ENCODE data around the gene SEPHS2. TPM values are rescaled to one million over a fixed set of nuclear protein-coding genes. Genes with fewer than 3 reads are reported as not detected.

SEPHS2 gene
- polyA plus RNA-seq, 1 donor from 2014 or later: 9.8 TPM

DNA sequence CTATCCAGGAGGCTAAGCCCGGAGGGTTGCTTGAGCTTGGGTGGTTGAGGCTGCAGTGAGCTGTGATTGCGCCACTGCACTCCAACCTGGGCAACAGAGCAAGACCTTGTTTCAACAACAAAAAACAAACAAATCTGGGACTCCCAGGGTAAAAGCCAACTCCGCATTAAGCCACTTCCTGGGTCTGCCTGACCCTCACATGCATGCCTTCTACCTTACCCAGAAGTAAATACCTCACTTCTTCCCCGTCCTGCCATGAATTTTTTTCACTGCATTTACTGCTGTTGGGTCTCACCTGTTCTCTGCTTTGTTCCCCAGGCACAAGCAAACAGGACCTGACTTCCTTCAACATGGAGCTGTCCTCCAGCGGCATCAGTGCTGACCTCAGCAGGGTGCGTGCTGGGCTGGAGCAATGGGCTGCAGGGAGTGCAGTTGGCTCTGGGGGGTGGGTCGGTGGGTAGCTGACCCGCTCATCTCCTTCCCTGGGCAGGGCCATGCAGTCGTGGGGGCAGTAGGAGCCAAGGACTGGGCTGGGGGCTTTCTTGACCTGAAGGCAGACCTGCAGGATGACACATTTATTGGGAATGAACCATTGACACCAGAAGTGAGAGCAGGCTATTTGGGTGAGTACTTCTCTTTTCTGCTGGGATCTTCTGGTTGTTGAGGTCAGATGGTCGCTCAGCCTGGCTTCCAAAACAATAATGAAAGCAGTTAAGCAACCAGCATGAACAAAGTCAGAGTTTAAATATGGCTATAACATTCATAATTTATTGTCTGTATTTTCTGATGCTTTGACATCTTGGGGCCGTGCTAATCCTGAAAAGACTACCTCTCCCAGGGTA, 43.3 kb upstream of the SEPHS2 start:
- H3K27me3 ChIP-seq (ENCODE audit: insufficient read depth, low read depth, low read length): no peaks in the 10 kb centered on the region
- H3K9me2 ChIP-seq (ENCODE audit: insufficient read depth, low read length): no peaks in the 10 kb centered on the region
- H4K20me1 ChIP-seq (ENCODE audit: insufficient read depth): no peaks in the 10 kb centered on the region
- TF ChIP-seq MXI1 (conservative IDR thresholded peaks at IDR 0.05; ENCODE audit: poor library complexity, severe bottlenecking): no peak
- no peak for TF ChIP-seq EP300 (conservative IDR thresholded peaks at IDR 0.05; ENCODE audit: poor library complexity, severe bottlenecking)
- TF ChIP-seq EZH2 (IDR thresholded peaks at IDR 0.05; ENCODE audit: borderline replicate concordance, insufficient read depth, low read length, poor library complexity, severe bottlenecking): no peak
- TF ChIP-seq SMC3 (conservative IDR thresholded peaks at IDR 0.05; ENCODE audit: poor library complexity): no peak
- no peak for TF ChIP-seq TAF1 (IDR thresholded peaks at IDR 0.05; ENCODE audit: low read depth)
- TF ChIP-seq POLR2AphosphoS5 (IDR thresholded peaks at IDR 0.05): no peak
- TF ChIP-seq, protein P1, sequence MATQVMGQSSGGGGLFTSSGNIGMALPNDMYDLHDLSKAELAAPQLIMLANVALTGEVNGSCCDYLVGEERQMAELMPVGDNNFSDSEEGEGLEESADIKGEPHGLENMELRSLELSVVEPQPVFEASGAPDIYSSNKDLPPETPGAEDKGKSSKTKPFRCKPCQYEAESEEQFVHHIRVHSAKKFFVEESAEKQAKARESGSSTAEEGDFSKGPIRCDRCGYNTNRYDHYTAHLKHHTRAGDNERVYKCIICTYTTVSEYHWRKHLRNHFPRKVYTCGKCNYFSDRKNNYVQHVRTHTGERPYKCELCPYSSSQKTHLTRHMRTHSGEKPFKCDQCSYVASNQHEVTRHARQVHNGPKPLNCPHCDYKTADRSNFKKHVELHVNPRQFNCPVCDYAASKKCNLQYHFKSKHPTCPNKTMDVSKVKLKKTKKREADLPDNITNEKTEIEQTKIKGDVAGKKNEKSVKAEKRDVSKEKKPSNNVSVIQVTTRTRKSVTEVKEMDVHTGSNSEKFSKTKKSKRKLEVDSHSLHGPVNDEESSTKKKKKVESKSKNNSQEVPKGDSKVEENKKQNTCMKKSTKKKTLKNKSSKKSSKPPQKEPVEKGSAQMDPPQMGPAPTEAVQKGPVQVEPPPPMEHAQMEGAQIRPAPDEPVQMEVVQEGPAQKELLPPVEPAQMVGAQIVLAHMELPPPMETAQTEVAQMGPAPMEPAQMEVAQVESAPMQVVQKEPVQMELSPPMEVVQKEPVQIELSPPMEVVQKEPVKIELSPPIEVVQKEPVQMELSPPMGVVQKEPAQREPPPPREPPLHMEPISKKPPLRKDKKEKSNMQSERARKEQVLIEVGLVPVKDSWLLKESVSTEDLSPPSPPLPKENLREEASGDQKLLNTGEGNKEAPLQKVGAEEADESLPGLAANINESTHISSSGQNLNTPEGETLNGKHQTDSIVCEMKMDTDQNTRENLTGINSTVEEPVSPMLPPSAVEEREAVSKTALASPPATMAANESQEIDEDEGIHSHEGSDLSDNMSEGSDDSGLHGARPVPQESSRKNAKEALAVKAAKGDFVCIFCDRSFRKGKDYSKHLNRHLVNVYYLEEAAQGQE (IDR thresholded peaks at IDR 0.05; ENCODE audit: borderline replicate concordance): no peak
- no peak for TF ChIP-seq RAD21 (conservative IDR thresholded peaks at IDR 0.05)
- TF ChIP-seq, protein P2, sequence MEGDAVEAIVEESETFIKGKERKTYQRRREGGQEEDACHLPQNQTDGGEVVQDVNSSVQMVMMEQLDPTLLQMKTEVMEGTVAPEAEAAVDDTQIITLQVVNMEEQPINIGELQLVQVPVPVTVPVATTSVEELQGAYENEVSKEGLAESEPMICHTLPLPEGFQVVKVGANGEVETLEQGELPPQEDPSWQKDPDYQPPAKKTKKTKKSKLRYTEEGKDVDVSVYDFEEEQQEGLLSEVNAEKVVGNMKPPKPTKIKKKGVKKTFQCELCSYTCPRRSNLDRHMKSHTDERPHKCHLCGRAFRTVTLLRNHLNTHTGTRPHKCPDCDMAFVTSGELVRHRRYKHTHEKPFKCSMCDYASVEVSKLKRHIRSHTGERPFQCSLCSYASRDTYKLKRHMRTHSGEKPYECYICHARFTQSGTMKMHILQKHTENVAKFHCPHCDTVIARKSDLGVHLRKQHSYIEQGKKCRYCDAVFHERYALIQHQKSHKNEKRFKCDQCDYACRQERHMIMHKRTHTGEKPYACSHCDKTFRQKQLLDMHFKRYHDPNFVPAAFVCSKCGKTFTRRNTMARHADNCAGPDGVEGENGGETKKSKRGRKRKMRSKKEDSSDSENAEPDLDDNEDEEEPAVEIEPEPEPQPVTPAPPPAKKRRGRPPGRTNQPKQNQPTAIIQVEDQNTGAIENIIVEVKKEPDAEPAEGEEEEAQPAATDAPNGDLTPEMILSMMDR (IDR thresholded peaks at IDR 0.05; ENCODE audit: poor library complexity, severe bottlenecking): no peak
- no peaks in the 10 kb centered on the region for H3F3A ChIP-seq (ENCODE audit: insufficient read depth, low read length, poor library complexity, severe bottlenecking)
- H3K27ac ChIP-seq (ENCODE audit: low read length): no peak overlapping the region
- no peaks in the 10 kb centered on the region for H3K36me3 ChIP-seq (ENCODE audit: insufficient read depth, low read length)
- no peaks in the 10 kb centered on the region for H3K79me2 ChIP-seq (replicated peaks; ENCODE audit: insufficient read depth, low read length)
- no peak overlapping the region for H2AFZ ChIP-seq (ENCODE audit: low read depth, low read length)
- H3K4me3 ChIP-seq (ENCODE audit: low read length): no peak overlapping the region
- no peak overlapping the region for H3K4me2 ChIP-seq (ENCODE audit: low read length)
- no peaks in the 10 kb centered on the region for H3K9me3 ChIP-seq (ENCODE audit: low read length)
- H3K9ac ChIP-seq (ENCODE audit: low read length): no peak overlapping the region

DNA sequence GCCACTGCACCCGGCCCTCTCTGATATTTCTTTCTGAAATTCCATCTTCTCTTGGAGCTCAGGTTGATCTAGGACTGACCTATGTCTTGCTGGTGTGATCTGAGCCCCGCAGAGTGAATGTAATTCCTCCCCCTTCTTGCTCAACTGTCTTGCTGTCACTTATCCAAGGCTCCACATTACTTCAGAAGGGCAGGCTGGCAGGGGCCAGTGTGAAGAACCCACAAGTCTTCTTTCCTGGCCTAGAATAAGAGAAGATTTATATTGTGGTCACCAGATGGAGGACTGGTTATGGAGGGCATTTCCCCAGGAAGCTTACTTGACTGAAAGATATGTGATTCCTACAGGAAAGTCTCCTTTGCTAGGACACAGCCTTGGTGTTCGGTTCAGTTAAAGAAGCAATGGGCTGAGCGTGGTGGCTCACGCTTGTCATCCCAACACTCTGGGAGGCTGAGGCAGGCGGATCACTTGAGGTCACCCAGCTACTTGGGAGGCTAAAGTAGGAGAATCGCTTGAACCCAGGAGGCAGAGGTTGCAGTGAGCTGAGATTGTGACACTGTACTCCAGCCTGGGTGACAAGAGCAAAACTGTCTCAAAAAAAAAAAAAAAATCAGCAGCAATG, 40.3 kb upstream of the SEPHS2 start:
- H3K79me2 ChIP-seq (replicated peaks; ENCODE audit: insufficient read depth, low read length): no peaks in the 10 kb centered on the region
- H4K20me1 ChIP-seq (ENCODE audit: insufficient read depth): no peaks in the 10 kb centered on the region
- H3K4me3 ChIP-seq (ENCODE audit: low read length): no peak overlapping the region
- H3K27ac ChIP-seq (ENCODE audit: low read length): no peak overlapping the region
- no peak overlapping the region for H2AFZ ChIP-seq (ENCODE audit: low read depth, low read length)
- no peaks in the 10 kb centered on the region for H3K9me3 ChIP-seq (ENCODE audit: low read length)
- H3K36me3 ChIP-seq (ENCODE audit: insufficient read depth, low read length): no peaks in the 10 kb centered on the region
- no peaks in the 10 kb centered on the region for H3K9me2 ChIP-seq (ENCODE audit: insufficient read depth, low read length)
- TF ChIP-seq EP300 (conservative IDR thresholded peaks at IDR 0.05; ENCODE audit: poor library complexity, severe bottlenecking) (no peak), TAF1 (IDR thresholded peaks at IDR 0.05; ENCODE audit: low read depth) (no peak), POLR2AphosphoS5 (IDR thresholded peaks at IDR 0.05) (no peak), EZH2 (IDR thresholded peaks at IDR 0.05; ENCODE audit: borderline replicate concordance, insufficient read depth, low read length, poor library complexity, severe bottlenecking) (no peak), RAD21 (conservative IDR thresholded peaks at IDR 0.05) (no peak), SMC3 (conservative IDR thresholded peaks at IDR 0.05; ENCODE audit: poor library complexity) (no peak), MXI1 (conservative IDR thresholded peaks at IDR 0.05; ENCODE audit: poor library complexity, severe bottlenecking) (no peak)
- TF ChIP-seq, protein P1 (IDR thresholded peaks at IDR 0.05; ENCODE audit: borderline replicate concordance): no peak
- TF ChIP-seq, protein P2 (IDR thresholded peaks at IDR 0.05; ENCODE audit: poor library complexity, severe bottlenecking): no peak
- no peaks in the 10 kb centered on the region for H3K27me3 ChIP-seq (ENCODE audit: insufficient read depth, low read depth, low read length)
- no peak overlapping the region for H3K9ac ChIP-seq (ENCODE audit: low read length)
- H3F3A ChIP-seq (ENCODE audit: insufficient read depth, low read length, poor library complexity, severe bottlenecking): no peaks in the 10 kb centered on the region
- no peak overlapping the region for H3K4me2 ChIP-seq (ENCODE audit: low read length)
